Common myeloid progenitor, CD34-positive (primary cell): ENCODE measurements around the gene RASA1.
"Not testable (repeated sequence)": the region's sequence is repeated elsewhere in the genome, so short reads cannot be mapped to it uniquely, and the experiment has no call there.

Experiments used
- CTCF ChIA-PET: fragments of 350-600 bp; sonication (Branson Sonifier 250); formaldehyde crosslinking; loops from one replicate; lab custom pipeline; 2021; ENCODE audit warnings: antibody characterized with exemption; lab: Charles Lee
- POLR2A ChIA-PET: fragments of 350-600 bp; sonication (Branson Sonifier 250); formaldehyde crosslinking; loops from one replicate; lab custom pipeline; 2021; ENCODE audit warnings: antibody characterized with exemption; lab: Charles Lee
- DNase-seq, 3 donors: peaks; one replicate each; pipeline versions ENCODE4 v3.0.0 to v3.0.0-alpha.2; 2013
- H3K27ac ChIP-seq, 2 experiments: 1 replicate in 1 of 2; 2 replicates in 1 of 2; pipeline ENCODE4 v1.7.0; 2013; ENCODE audit warnings: inconsistent platforms in 2 of 2, low read length in 2 of 2, mild to moderate bottlenecking in 2 of 2, low read depth in 1 of 2, moderate library complexity in 1 of 2; ENCODE audit not compliant: severe bottlenecking in 2 of 2, insufficient read depth in 1 of 2, poor library complexity in 1 of 2
- H3K27me3 ChIP-seq, 5 experiments: replicated peaks in 2 of 5; 1 replicate in 3 of 5; 2 replicates in 2 of 5; pipeline versions ENCODE4 v1.6.1 to v1.7.0; 2013; ENCODE audit warnings: low read length in 4 of 5, mild to moderate bottlenecking in 2 of 5, moderate library complexity in 2 of 5, inconsistent platforms in 1 of 5; ENCODE audit not compliant: insufficient read depth in 5 of 5, control insufficient read depth in 4 of 5
- H3K36me3 ChIP-seq, 4 experiments: 1 replicate in 2 of 4; 2 replicates in 2 of 4; pipeline versions ENCODE4 v1.6.1 to v1.7.0; 2013; ENCODE audit warnings: low read length in 3 of 4, control low read depth in 1 of 4, mild to moderate bottlenecking in 1 of 4; ENCODE audit not compliant: control insufficient read depth in 4 of 4, insufficient read depth in 4 of 4
- H3K4me1 ChIP-seq, 4 experiments: 1 replicate in 3 of 4; 2 replicates in 1 of 4; pipeline versions ENCODE4 v1.6.1 to v1.7.1; 2013; ENCODE audit warnings: low read length in 3 of 4, mild to moderate bottlenecking in 3 of 4, control low read depth in 1 of 4, inconsistent platforms in 1 of 4, moderate library complexity in 1 of 4; ENCODE audit not compliant: control insufficient read depth in 4 of 4, insufficient read depth in 4 of 4; ENCODE audit errors: control extremely low read depth in 1 of 4
- H3K4me3 ChIP-seq, 7 experiments: 1 replicate in 4 of 7; 2 replicates in 3 of 7; pipeline versions ENCODE4 v1.5.1 to v1.7.0; 2013; ENCODE audit warnings: mild to moderate bottlenecking in 7 of 7, low read length in 6 of 7, moderate library complexity in 6 of 7, inconsistent platforms in 2 of 7, low read depth in 2 of 7, control low read depth in 1 of 7; ENCODE audit not compliant: insufficient read depth in 4 of 7, control insufficient read depth in 1 of 7; ENCODE audit errors: extremely low read depth in 1 of 7
- H3K9me3 ChIP-seq, 5 experiments: 1 replicate in 4 of 5; 2 replicates in 1 of 5; pipeline versions ENCODE4 v1.6.1 to v1.7.1; 2013; ENCODE audit warnings: low read length in 4 of 5, mild to moderate bottlenecking in 2 of 5, inconsistent platforms in 1 of 5, low read depth in 1 of 5, moderate library complexity in 1 of 5; ENCODE audit not compliant: control insufficient read depth in 4 of 5, insufficient read depth in 2 of 5; ENCODE audit errors: control extremely low read depth in 1 of 5
- WGBS: methylation state at CpG from one replicate; pipeline ENCODE4 v1.1.5; 2013; ENCODE audit not compliant: insufficient coverage; 5-methylcytosine and 5-hydroxymethylcytosine counted together

Gene RASA1

GRCh38 chr5:87263498-87263897, 4.2 kb upstream of the RASA1 start:
- ChIA-PET POLR2A (no interaction called here), CTCF (no interaction called here)
- no peaks in the 10 kb centered on the region for H3K36me3 ChIP-seq
- H3K27me3 ChIP-seq: no peaks in the 10 kb centered on the region
- peaks cover 0 to 9% (median 6%) of the 10 kb centered on the region in 4 experiments for H3K4me1 ChIP-seq
- H3K9me3 ChIP-seq: no peaks in the 10 kb centered on the region
- no peak for DNase-seq
- whole genome bisulfite sequencing: 100% methylated on average over 1 of the region's 3 CpGs
- H3K4me3 ChIP-seq: no peak overlapping the region
- H3K27ac ChIP-seq: no peak overlapping the region

GRCh38 chr5:87266914-87267573, 639 bp upstream of the RASA1 start:
- ChIA-PET POLR2A (no interaction called here), CTCF (no interaction called here)

GRCh38 chr5:87268126-87268969, 665 bp downstream of the RASA1 start:
- peak overlapping the region; percentile 83 to 96 (median 92) for H3K4me3 ChIP-seq
- H3K4me1 ChIP-seq: peaks cover 4 to 20% (median 15%) of the 10 kb centered on the region in 4 experiments
- H3K27ac ChIP-seq: peak overlapping the region; percentile 74 to 82
- CTCF ChIA-PET: interaction anchor here (0.6 to 1.5 kb wide), 3 partner anchors 13 to 220 kb away, joined by 3 read pairs; no protein-coding TSS in a partner anchor
- POLR2A ChIA-PET: interaction anchor here (0.7 kb wide), 1 partner anchor 15 kb away, joined by 3 read pairs; no protein-coding TSS in a partner anchor
- WGBS: under 1% methylated on average over 39 of the region's 49 CpGs
- no peaks in the 10 kb centered on the region for H3K27me3 ChIP-seq
- no peaks in the 10 kb centered on the region for H3K9me3 ChIP-seq
- peak in 1 of 3 donors; percentile 81 for DNase-seq
- H3K36me3 ChIP-seq: peaks cover 0 to 3% (median under 1%) of the 10 kb centered on the region in 4 experiments

More at GRCh38 chr5:87266914-87267573, 639 bp upstream of the RASA1 start:
- Histone ChIP-seq H3K27me3 (no peaks in the 10 kb centered on the region), H3K9me3 (no peaks in the 10 kb centered on the region), H3K27ac (peak overlapping the region in 1 of 2 experiments; percentile 82), H3K4me3 (peak overlapping the region; percentile 83 to 96 (median 92)), H3K4me1 (peaks cover 4 to 20% (median 15%) of the 10 kb centered on the region in 4 experiments), H3K36me3 (peaks cover 0 to 2% (median 0%) of the 10 kb centered on the region in 4 experiments)
- DNase-seq: no peak
- WGBS: 0% methylated on average over 9 of the region's 14 CpGs

- CTCF ChIA-PET: interaction anchor here (0.6 to 1.5 kb wide), 3 partner anchors 12 to 219 kb away, joined by 3 read pairs; no protein-coding TSS in a partner anchor
- Histone ChIP-seq H3K36me3 (peaks cover 0 to 3% (median under 1%) of the 10 kb centered on the region in 4 experiments), H3K9me3 (no peaks in the 10 kb centered on the region), H3K4me3 (peak overlapping the region; percentile 83 to 96 (median 92)), H3K27me3 (no peaks in the 10 kb centered on the region), H3K27ac (peak overlapping the region; percentile 74 to 82), H3K4me1 (peaks cover 4 to 20% (median 15%) of the 10 kb centered on the region in 4 experiments)
- DNase-seq: no peak
- WGBS: 14% methylated on average over 3 of the region's 4 CpGs
- POLR2A ChIA-PET: no interaction called here
Observed at GRCh38 chr5:87268970-87269377, 1.3 kb downstream of the RASA1 start.

- DNase-seq, POLR2A ChIA-PET, H3K4me3 ChIP-seq, CTCF ChIA-PET, H3K27ac ChIP-seq, H3K9me3 ChIP-seq, H3K27me3 ChIP-seq, H3K36me3 ChIP-seq: not testable (repeated sequence)
- 98% methylated on average over 13 of the region's 17 CpGs for WGBS
- H3K4me1 ChIP-seq: peaks cover 4 to 20% (median 15%) of the 10 kb centered on the region in 4 experiments
Observed at GRCh38 chr5:87270888-87271287, 3.2 kb downstream of the RASA1 start.

GRCh38 chr5:87276655-87277054, 9.0 kb downstream of the RASA1 start:
- peaks cover 0 to 12% (median 2%) of the 10 kb centered on the region in 4 experiments for H3K36me3 ChIP-seq
- H3K27me3 ChIP-seq: no peaks in the 10 kb centered on the region
- H3K9me3 ChIP-seq: peaks cover 0 to 2% (median 0%) of the 10 kb centered on the region in 5 experiments
- WGBS: no CpG with 5 or more reads among the region's 1 CpG
- H3K4me1 ChIP-seq: peaks cover 0 to 3% (median 0%) of the 10 kb centered on the region in 4 experiments
- H3K4me3 ChIP-seq: no peak overlapping the region
- DNase-seq: no peak
- H3K27ac ChIP-seq: no peak overlapping the region
- ChIA-PET POLR2A (no interaction called here), CTCF (interaction anchor here (1.2 kb wide), 1 partner anchor 20 kb away, joined by 4 read pairs; no protein-coding TSS in a partner anchor)
